ENCODE measurements around the gene SEMA5B.

The SEMA5B gene, protein sequence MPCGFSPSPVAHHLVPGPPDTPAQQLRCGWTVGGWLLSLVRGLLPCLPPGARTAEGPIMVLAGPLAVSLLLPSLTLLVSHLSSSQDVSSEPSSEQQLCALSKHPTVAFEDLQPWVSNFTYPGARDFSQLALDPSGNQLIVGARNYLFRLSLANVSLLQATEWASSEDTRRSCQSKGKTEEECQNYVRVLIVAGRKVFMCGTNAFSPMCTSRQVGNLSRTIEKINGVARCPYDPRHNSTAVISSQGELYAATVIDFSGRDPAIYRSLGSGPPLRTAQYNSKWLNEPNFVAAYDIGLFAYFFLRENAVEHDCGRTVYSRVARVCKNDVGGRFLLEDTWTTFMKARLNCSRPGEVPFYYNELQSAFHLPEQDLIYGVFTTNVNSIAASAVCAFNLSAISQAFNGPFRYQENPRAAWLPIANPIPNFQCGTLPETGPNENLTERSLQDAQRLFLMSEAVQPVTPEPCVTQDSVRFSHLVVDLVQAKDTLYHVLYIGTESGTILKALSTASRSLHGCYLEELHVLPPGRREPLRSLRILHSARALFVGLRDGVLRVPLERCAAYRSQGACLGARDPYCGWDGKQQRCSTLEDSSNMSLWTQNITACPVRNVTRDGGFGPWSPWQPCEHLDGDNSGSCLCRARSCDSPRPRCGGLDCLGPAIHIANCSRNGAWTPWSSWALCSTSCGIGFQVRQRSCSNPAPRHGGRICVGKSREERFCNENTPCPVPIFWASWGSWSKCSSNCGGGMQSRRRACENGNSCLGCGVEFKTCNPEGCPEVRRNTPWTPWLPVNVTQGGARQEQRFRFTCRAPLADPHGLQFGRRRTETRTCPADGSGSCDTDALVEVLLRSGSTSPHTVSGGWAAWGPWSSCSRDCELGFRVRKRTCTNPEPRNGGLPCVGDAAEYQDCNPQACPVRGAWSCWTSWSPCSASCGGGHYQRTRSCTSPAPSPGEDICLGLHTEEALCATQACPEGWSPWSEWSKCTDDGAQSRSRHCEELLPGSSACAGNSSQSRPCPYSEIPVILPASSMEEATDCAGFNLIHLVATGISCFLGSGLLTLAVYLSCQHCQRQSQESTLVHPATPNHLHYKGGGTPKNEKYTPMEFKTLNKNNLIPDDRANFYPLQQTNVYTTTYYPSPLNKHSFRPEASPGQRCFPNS

GRCh38 chr3:123027292-123028232 is at the start of gene SEMA5B:
SEMA5B (minus strand) TSS chr3:123027763; CDS start chr3:122961263, 66,500 bp downstream.
- POLR2A ChIA-PET, result interaction anchor here (0.6 to 2.5 kb wide), 7 partner anchors 8 to 174 kb away, joined by 3 to 6 read pairs (median 3); partner anchors contain the start of gene SEC22A
- no peak for TF ChIP-seq HDGF (IDR thresholded peaks at IDR 0.05; ENCODE audit: borderline replicate concordance)
- TF ChIP-seq TARDBP (IDR thresholded peaks at IDR 0.05), result no peak
- no peak for TF ChIP-seq FOXK2 (IDR thresholded peaks at IDR 0.05)
- TF ChIP-seq L3MBTL2 (conservative IDR thresholded peaks at IDR 0.05), result peak; percentile 80
- peak; percentile 64 for DNase-seq (ENCODE audit: extremely low spot score)
- CTCF ChIA-PET, result interaction anchor here (0.6 to 5.5 kb wide), 16 partner anchors 8 to 644 kb away, joined by 3 to 29 read pairs (median 3); partner anchors contain the start of gene FAM162A

- ChIA-PET CTCF (interaction anchor here (1.1 kb wide), 1 partner anchor 8 kb away, joined by 3 read pairs; no protein-coding TSS in a partner anchor), POLR2A (interaction anchor here (1.0 to 2.7 kb wide), 2 partner anchors 9 to 125 kb away, joined by 3 to 13 read pairs; partner anchors contain the start of genes PDIA5 and SEC22A)
- DNase-seq (ENCODE audit: extremely low spot score), result no peak
- TF ChIP-seq, protein P1, sequence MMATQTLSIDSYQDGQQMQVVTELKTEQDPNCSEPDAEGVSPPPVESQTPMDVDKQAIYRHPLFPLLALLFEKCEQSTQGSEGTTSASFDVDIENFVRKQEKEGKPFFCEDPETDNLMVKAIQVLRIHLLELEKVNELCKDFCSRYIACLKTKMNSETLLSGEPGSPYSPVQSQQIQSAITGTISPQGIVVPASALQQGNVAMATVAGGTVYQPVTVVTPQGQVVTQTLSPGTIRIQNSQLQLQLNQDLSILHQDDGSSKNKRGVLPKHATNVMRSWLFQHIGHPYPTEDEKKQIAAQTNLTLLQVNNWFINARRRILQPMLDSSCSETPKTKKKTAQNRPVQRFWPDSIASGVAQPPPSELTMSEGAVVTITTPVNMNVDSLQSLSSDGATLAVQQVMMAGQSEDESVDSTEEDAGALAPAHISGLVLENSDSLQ (IDR thresholded peaks at IDR 0.05), result no peak
- no peak for TF ChIP-seq TARDBP (IDR thresholded peaks at IDR 0.05)
- TF ChIP-seq FOXK2 (IDR thresholded peaks at IDR 0.05), result no peak
- no peak for TF ChIP-seq CTBP1 (IDR thresholded peaks at IDR 0.05; ENCODE audit: borderline replicate concordance)
- TF ChIP-seq LEF1 (IDR thresholded peaks at IDR 0.05; ENCODE audit: borderline replicate concordance), result no peak
- no peak for TF ChIP-seq ARNT (IDR thresholded peaks at IDR 0.05)
- TF ChIP-seq FOXM1 (IDR thresholded peaks at IDR 0.05; ENCODE audit: borderline replicate concordance), result no peak
- TF ChIP-seq HDGF (IDR thresholded peaks at IDR 0.05; ENCODE audit: borderline replicate concordance), result no peak
- no peak for TF ChIP-seq SP1 (IDR thresholded peaks at IDR 0.05)
- no peak for TF ChIP-seq SUZ12 (IDR thresholded peaks at IDR 0.05)
- TF ChIP-seq ZNF384 (IDR thresholded peaks at IDR 0.05), result no peak
Measured at GRCh38 chr3:123076496-123077418, 49.2 kb upstream of the SEMA5B start.

DNA sequence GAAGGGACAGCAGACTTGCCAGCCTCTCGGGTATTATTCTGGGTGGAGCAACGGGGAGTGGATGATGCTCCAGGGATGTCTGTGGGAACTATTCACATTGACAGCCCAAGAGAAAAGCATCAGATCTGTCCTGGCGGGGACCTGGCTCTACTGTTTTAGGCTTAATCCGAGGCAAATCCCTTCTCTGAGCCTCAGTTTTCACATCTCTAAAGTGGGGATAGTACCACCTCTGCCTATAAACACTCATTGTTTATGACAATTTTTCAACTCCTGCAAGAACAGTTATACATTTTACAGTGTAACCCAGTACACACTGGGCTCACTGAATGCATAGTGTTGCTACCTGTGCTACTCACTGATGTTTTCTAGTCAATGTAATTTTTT is 48.5 kb upstream of the SEMA5B start:
- no peak for DNase-seq (ENCODE audit: extremely low spot score)
- ChIA-PET CTCF (interaction anchor here (1.1 kb wide), 1 partner anchor 8 kb away, joined by 3 read pairs; no protein-coding TSS in a partner anchor), POLR2A (interaction anchor here (2.7 kb wide), 1 partner anchor 9 kb away, joined by 13 read pairs; the partner anchor contains the start of gene PDIA5)
- no peak for TF ChIP-seq FOXK2 (IDR thresholded peaks at IDR 0.05)
- no peak for TF ChIP-seq ELF4 (IDR thresholded peaks at IDR 0.05)
- no peak for TF ChIP-seq L3MBTL2 (conservative IDR thresholded peaks at IDR 0.05)
- no peak for TF ChIP-seq ZNF384 (IDR thresholded peaks at IDR 0.05)
- TF ChIP-seq FOXA1 (IDR thresholded peaks at IDR 0.05), result no peak
- TF ChIP-seq LEF1 (IDR thresholded peaks at IDR 0.05; ENCODE audit: borderline replicate concordance), result no peak
- TF ChIP-seq ARNT (IDR thresholded peaks at IDR 0.05), result no peak
- TF ChIP-seq BHLHE40 (IDR thresholded peaks at IDR 0.05; ENCODE audit: borderline replicate concordance), result no peak
- no peak for TF ChIP-seq FOXM1 (IDR thresholded peaks at IDR 0.05; ENCODE audit: borderline replicate concordance)

DNA sequence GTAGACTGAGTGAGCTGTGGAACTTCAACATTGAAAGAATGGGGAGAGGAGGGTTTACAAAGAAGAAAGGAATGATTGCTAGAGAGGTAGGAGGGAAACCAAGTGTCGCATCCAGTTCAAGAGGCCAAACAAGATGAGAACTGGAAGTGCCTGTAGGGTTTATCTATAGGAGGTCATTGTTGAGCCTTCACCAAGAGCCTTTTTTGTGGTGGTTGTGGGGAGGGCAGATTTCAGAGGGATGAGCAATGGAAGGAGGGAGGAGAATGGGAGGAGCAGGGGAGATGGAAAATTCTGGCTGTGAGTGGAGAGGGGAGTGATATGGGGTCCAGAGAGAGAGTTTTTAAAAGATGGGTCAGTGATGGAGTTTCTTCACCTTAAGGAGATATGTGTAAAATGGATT is 47.8 kb upstream of the SEMA5B start:
- TF ChIP-seq ZNF384 (IDR thresholded peaks at IDR 0.05), result no peak
- TF ChIP-seq NFRKB (IDR thresholded peaks at IDR 0.05), result no peak
- TF ChIP-seq HDGF (IDR thresholded peaks at IDR 0.05; ENCODE audit: borderline replicate concordance), result no peak
- TF ChIP-seq FOXA1 (IDR thresholded peaks at IDR 0.05), result no peak
- TF ChIP-seq SUZ12 (IDR thresholded peaks at IDR 0.05), result no peak
- TF ChIP-seq, protein P1 (IDR thresholded peaks at IDR 0.05), result no peak
- no peak for TF ChIP-seq BHLHE40 (IDR thresholded peaks at IDR 0.05; ENCODE audit: borderline replicate concordance)
- no peak for TF ChIP-seq SP1 (IDR thresholded peaks at IDR 0.05)
- no peak for TF ChIP-seq ARNT (IDR thresholded peaks at IDR 0.05)
- no peak for TF ChIP-seq FOXM1 (IDR thresholded peaks at IDR 0.05; ENCODE audit: borderline replicate concordance)
- no peak for TF ChIP-seq ELF4 (IDR thresholded peaks at IDR 0.05)
- no peak for TF ChIP-seq CTBP1 (IDR thresholded peaks at IDR 0.05; ENCODE audit: borderline replicate concordance)
- TF ChIP-seq TARDBP (IDR thresholded peaks at IDR 0.05), result no peak
- TF ChIP-seq LEF1 (IDR thresholded peaks at IDR 0.05; ENCODE audit: borderline replicate concordance), result no peak
- TF ChIP-seq L3MBTL2 (conservative IDR thresholded peaks at IDR 0.05), result no peak
- TF ChIP-seq FOXK2 (IDR thresholded peaks at IDR 0.05), result no peak
- ChIA-PET CTCF (interaction anchor here (0.6 kb wide), 1 partner anchor 1544 kb away, joined by 3 read pairs; no protein-coding TSS in a partner anchor), POLR2A (no interaction called here)
- DNase-seq (ENCODE audit: extremely low spot score), result no peak

All from HEK293T (cell line).